Activated T-cell treated with anti-CD3 and anti-CD28 coated beads, Interleukin-2, amount 50 U/mL, for 4 hours (primary cell): ENCODE results near the gene MCM7. TPM values are rescaled to one million over a fixed set of nuclear protein-coding genes. Genes with fewer than 3 reads are reported as not detected.
A peak's percentile ranks its signal among the peaks of the same experiment; 100 is the strongest.
"Not testable (repeated sequence)": the region's sequence is repeated elsewhere in the genome, so short reads cannot be mapped to it uniquely, and the experiment has no call there.

ENCODE experiments used
- ATAC-seq, 2 donors: fragments of 200-7000 bp; cut with Tn5 transposase; one replicate each; pipeline ENCODE4 v1.10.0; 2021
- DNase-seq: peaks from one replicate; pipeline ENCODE4 v3.0.0-alpha.2; 2020
- H3K27me3 Mint-ChIP-seq: one replicate; pipeline ENCODE4 v1.8.0; 2021; ENCODE audit warnings: low read depth, mixed read lengths
- H3K36me3 Mint-ChIP-seq: one replicate; pipeline ENCODE4 v1.8.0; 2022; ENCODE audit warnings: mixed read lengths; ENCODE audit not compliant: insufficient read depth
- H3K4me1 Mint-ChIP-seq: one replicate; pipeline ENCODE4 v1.8.0; 2021; ENCODE audit warnings: low read depth, mixed read lengths
- H3K4me3 Mint-ChIP-seq: one replicate; pipeline ENCODE4 v1.8.0; 2021; ENCODE audit warnings: mild to moderate bottlenecking, moderate library complexity, mixed read lengths
- H3K9me3 Mint-ChIP-seq: one replicate; pipeline ENCODE4 v1.8.0; 2021; ENCODE audit warnings: mixed read lengths
- total RNA-seq, 3 donors: library from RNA; stranded (reverse); gene quantifications; one replicate each; pipeline ENCODE4 v1.2.1, GENCODE V29; 2021

The MCM7 gene
- 100 to 1,000 TPM; 471 to 592 (median 521) TPM for total RNA-seq

DNA sequence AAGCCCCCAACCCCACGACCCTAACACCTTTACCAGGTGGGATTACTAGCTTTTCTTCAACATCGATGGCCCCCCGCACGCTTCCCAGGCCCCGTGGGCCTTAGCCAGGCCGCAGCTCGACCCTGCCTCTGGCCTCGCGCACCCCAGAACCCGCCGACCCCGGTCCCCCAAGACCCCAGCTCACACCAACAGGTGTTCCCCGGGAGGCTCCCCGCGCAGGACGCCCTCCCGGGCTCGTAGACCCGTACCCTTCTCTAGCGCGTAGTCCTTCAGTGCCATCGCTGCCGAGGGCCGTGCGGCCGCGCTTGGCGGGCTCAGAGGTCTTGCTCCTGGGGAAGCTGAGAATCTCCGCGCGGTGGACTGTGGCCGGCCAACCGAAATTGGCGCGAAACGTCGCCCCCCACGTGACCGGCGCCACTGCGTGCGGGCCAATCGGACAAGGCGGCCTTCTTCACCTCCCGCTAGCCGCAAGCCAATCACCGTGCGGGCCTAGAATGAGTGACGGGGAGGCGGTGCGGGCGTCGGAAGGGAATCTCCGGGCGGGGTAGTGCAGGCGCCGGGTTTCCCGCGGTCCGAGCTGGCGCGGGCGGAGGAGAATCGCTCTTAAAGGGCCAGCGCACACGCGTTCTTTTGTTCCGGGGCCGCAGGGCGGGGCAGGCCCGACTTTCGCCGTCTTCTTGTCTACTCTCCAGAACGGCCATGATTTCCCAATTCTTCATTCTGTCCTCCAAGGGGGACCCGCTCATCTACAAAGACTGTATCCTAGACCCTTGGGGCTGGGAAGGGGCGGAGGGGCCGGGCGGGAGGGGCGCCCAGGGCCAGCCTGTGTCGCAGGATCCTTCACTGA lies at the start of gene MCM7, which contains the start of gene AP4M1:
Gene MCM7, minus strand, starts transcription at position 382 of the 847 bp plus-strand sequence. Its CDS starts 103 bp downstream, at position 279.
Gene AP4M1, plus strand, starts transcription at position 628 of the 847 bp plus-strand sequence. Its CDS starts 72 bp downstream, at position 700.
- DNase-seq (peak; percentile 92), ATAC-seq (peak; percentile 87 to 89)
- Mint-ChIP-seq H3K27me3 (no peaks in the 10 kb centered on the region), H3K9me3 (no peaks in the 10 kb centered on the region), H3K4me1 (peaks cover 34% of the 10 kb centered on the region), H3K36me3 (peaks cover 39% of the 10 kb centered on the region), H3K4me3 (peak within 1 kb of the TSS; percentile 94)

DNA sequence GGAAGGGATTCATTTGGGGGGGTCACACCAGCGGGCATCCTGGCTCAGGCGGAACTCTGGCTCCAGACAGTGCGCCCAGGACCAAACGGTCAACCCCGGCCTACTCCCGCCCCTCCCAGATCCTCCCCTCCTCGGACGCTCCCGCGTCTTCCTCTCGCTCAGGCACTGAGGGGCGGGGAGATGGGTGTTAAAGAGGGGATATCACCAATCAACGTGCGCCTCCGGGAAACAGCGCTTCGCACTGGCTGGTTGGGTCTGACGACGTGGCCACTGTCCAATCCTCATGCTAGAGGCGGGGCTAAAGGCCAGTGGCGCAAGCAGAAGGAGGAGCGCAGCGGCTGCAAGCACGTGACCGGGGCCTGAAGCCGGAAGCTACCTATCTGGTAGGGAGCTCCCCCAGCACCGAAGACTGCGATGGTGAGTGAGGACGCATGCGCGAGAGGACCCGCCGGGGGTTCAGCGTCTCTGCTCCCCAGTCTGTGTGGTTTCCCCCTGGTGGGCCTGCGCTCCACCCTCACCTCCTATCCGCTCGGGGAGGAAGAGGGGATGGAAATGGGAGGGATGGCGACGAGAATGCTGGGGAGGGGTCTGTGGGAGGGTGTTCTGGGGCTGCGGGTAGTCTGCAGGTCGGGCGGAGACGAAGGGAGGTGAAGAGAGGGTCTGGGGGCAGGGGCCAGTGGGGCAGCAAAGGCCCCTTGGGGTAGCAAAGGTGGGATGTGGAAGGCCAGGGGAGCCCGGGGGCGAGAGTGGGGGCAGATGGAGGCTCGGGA lies 47.5 kb upstream of the MCM7 start, which contains the start of gene LAMTOR4:
Gene LAMTOR4, plus strand, starts transcription at position 360 of the 770 bp plus-strand sequence. Its CDS starts 55 bp downstream, at position 415.
- H3K4me1 Mint-ChIP-seq, result peaks cover 36% of the 10 kb centered on the region
- DNase-seq (peak; percentile 96), ATAC-seq (peak; percentile 97 to 98)
- peak within 1 kb of the TSS; percentile 99 for H3K4me3 Mint-ChIP-seq
- no peaks in the 10 kb centered on the region for H3K9me3 Mint-ChIP-seq
- H3K27me3 Mint-ChIP-seq, result no peaks in the 10 kb centered on the region
- H3K36me3 Mint-ChIP-seq, result peaks cover 10% of the 10 kb centered on the region

DNA sequence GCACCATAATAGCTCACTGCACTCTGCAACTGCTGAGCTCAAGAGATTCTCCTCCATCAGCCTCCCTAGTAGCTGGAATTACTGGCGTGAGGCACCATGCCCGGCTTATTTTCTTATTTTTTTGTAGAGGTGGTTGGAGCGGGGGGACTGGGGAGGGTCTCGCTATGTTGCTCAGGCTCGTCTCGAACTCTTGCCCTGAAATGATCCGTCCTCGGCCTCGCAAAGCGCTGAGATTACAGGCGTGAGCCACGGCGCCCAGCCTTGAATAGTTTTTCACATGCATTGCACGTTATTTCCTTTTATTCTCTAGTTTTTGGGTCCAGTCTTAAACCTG lies 47.0 kb upstream of the MCM7 start:
- no peak for DNase-seq
- peak overlapping the region; percentile 99 for H3K4me3 Mint-ChIP-seq
- H3K9me3 Mint-ChIP-seq, result no peaks in the 10 kb centered on the region
- peaks cover 10% of the 10 kb centered on the region for H3K36me3 Mint-ChIP-seq
- peak in 1 of 2 donors; percentile 1 for ATAC-seq
- peaks cover 35% of the 10 kb centered on the region for H3K4me1 Mint-ChIP-seq
- H3K27me3 Mint-ChIP-seq, result no peaks in the 10 kb centered on the region

DNA sequence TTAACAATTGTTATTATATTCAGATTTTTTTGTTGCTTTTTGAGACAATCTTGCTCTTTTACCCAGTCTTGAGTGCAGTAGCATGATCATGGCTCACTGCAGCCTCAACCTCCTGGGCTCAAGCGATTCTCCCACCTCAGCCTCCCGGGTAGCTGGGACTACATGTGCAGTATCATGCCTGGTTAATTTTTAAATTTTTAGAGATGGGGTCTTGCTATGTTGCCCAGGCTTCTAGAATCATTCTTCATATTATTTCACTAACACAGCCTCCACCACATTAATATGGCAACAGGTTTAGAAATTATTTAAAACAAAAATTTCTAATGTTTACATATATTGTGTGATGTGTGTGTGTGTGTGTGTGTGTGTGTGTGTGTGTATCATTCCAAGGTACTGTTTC lies 46.1 kb upstream of the MCM7 start:
- H3K36me3 Mint-ChIP-seq, result peaks cover 6% of the 10 kb centered on the region
- no peaks in the 10 kb centered on the region for H3K27me3 Mint-ChIP-seq
- peaks cover 31% of the 10 kb centered on the region for H3K4me1 Mint-ChIP-seq
- no peaks in the 10 kb centered on the region for H3K9me3 Mint-ChIP-seq
- no peak overlapping the region for H3K4me3 Mint-ChIP-seq
- DNase-seq (no peak), ATAC-seq (no peak)

DNA sequence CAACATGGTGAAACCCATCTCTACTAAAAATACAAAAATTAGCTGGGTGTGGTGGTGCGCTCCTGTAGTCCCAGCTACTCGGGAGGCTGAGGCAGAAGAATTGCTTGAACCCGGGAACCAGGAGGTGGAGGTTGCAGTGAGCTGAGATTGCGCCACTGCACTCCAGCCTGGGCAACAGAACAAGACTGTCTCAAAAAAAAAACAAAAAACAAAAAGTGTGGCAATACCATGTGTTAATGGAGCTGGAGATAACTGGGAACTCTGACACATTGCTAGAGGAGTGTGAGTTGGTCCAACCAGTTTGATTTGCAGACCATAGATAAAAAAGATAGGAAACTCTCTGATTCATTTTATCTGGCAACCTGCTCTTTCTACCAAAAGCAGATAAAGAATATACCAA lies 45.2 kb upstream of the MCM7 start:
- not testable (repeated sequence) for H3K27me3 Mint-ChIP-seq

DNA sequence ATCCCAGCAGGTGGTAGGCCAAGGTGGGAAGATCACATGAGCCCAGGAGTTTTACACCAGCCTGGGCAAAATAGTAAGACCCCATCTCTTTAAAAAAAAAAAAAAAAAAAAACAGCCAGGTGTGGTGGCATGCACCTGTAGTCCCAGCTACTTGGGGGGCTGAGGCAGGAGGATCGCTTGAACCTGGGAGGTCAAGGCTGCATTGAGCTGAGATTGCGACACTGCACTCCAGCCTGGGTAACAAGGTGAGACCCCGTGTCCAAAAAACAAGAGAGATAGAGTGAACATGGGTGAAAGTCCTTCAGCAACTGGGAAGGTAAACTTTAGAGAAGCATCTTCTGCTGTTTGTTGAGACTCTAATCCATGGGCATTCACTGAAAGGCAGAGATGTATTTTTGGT lies 41.3 kb upstream of the MCM7 start:
- H3K4me1 Mint-ChIP-seq, result peaks cover 9% of the 10 kb centered on the region
- DNase-seq, result no peak
- no peaks in the 10 kb centered on the region for H3K27me3 Mint-ChIP-seq
- H3K9me3 Mint-ChIP-seq, result no peaks in the 10 kb centered on the region
- H3K4me3 Mint-ChIP-seq, result no peak overlapping the region
- H3K36me3 Mint-ChIP-seq, result no peaks in the 10 kb centered on the region
- no peak for ATAC-seq

More for the DNA sequence above, 45.2 kb upstream of the MCM7 start:
- H3K4me1 Mint-ChIP-seq, result peaks cover 25% of the 10 kb centered on the region
- not testable (repeated sequence) for H3K4me3 Mint-ChIP-seq, ATAC-seq, DNase-seq, H3K36me3 Mint-ChIP-seq, H3K9me3 Mint-ChIP-seq

DNA sequence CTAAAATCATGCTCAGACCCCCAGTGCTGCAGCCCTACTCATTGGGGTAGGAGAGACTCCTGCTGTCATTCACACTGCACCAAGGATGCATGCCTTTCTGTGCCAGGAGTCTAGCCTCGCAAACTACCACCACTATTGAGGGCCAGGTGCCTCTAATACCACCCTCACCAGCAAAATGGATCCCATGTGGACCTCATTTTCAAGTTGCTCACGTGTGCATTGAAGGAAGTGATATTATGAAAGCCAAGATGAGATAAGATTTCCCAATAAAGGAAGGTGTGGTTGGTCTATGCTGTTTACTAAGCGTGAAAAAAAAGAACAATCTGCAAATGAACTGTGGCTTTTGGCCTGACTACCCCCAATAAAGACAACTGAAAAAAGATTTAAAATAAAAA lies 40.4 kb upstream of the MCM7 start:
- peaks cover 9% of the 10 kb centered on the region for H3K4me1 Mint-ChIP-seq
- H3K36me3 Mint-ChIP-seq, result no peaks in the 10 kb centered on the region
- ATAC-seq, result no peak

DNA sequence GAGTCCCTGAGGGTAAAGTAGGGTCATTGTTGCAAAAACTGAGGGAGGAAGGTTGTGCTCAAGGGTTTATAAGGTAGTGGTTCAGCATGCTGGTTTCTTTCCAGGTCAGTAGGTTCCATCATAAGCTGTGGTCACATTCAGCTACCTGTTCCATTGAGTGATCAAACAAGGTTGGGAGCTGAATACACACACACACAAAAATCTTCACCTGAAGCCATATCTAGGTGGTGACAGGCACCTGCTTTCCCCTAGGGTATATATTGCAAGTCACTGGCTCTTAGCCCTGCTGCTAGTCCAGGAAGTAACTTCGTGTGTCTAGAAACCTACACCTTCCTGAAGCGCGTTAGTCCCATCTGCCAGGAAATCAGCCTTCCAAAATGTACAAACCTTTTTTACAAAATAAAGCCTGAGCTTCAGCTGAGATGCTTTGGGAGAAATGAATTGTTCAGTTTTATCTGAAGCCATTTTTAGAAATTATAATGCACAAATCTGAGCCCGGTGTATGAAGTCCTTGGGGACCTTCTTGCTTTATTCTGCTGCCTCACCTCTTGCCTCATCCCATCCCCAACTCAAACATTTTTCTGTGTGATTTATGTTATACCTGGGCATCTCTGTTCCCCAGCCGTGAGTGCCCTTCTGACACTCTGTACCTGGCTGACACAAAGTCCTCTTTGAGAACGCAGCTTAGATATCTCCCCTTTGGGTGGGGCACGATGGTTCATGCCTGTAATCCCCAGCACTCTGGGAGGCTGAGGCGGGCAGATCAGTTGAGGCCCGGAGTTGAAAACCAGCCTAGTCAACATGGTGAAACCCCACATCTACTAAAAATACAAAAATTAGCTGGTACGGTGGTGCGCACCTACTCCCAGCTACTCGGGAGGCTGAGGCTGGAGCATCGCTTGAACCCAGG lies 36.9 kb upstream of the MCM7 start:
- no peak overlapping the region for H3K4me3 Mint-ChIP-seq
- no peak for ATAC-seq
- H3K4me1 Mint-ChIP-seq, result peaks cover 9% of the 10 kb centered on the region
- H3K27me3 Mint-ChIP-seq, result no peaks in the 10 kb centered on the region
- H3K9me3 Mint-ChIP-seq, result no peaks in the 10 kb centered on the region
- no peaks in the 10 kb centered on the region for H3K36me3 Mint-ChIP-seq
- no peak for DNase-seq

More for the DNA sequence above, 40.4 kb upstream of the MCM7 start:
- DNase-seq, result no peak
- H3K27me3 Mint-ChIP-seq, result no peaks in the 10 kb centered on the region
- no peaks in the 10 kb centered on the region for H3K9me3 Mint-ChIP-seq
- H3K4me3 Mint-ChIP-seq, result no peak overlapping the region

DNA sequence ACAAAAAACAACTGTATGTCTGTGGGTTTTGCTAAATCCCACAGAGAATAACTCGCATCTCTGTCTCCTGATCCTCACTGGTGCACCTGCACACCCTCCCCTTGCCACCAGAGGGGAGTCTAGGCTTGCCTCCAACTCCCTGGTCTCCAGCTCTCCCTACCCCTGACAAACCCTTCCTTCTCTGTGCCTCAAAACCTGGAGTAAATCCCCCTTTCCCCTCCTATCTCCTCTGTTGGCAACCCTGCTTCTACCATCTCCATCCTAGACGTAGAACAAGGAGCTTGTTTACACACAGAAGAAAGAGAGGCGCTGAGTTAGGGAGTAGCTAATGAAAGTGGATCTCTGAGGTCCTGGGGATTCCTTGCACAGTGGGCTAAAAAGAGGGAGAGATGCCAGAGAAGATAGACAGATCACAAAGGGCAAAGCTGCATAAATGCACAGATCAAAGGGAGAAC lies 31.5 kb upstream of the MCM7 start:
- Mint-ChIP-seq H3K9me3 (no peaks in the 10 kb centered on the region), H3K27me3 (no peaks in the 10 kb centered on the region), H3K4me1 (peaks cover 16% of the 10 kb centered on the region), H3K4me3 (no peak overlapping the region), H3K36me3 (no peaks in the 10 kb centered on the region)
- DNase-seq (peak; percentile 61), ATAC-seq (peak; percentile 76 to 86)

DNA sequence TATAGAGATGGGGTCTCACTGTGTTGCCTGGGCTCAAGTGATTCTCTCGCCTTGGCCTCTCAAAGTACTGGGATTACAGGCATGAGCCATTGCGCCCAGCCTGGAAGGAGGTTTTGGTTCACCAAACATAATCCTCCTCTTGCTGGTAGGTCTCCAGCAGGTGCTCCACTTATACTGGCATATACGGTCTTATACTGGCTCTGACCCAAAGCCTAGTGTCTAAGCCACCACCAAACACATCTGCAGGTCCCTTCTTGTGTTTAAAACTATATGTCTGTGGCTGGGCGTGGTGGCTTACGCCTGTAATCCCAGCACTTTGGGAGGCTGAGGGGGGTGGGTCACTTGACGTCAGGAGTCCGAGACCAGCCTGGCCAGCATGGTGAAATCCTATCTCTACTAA lies 30.9 kb upstream of the MCM7 start:
- DNase-seq, result no peak
- H3K4me3 Mint-ChIP-seq, result no peak overlapping the region

DNA sequence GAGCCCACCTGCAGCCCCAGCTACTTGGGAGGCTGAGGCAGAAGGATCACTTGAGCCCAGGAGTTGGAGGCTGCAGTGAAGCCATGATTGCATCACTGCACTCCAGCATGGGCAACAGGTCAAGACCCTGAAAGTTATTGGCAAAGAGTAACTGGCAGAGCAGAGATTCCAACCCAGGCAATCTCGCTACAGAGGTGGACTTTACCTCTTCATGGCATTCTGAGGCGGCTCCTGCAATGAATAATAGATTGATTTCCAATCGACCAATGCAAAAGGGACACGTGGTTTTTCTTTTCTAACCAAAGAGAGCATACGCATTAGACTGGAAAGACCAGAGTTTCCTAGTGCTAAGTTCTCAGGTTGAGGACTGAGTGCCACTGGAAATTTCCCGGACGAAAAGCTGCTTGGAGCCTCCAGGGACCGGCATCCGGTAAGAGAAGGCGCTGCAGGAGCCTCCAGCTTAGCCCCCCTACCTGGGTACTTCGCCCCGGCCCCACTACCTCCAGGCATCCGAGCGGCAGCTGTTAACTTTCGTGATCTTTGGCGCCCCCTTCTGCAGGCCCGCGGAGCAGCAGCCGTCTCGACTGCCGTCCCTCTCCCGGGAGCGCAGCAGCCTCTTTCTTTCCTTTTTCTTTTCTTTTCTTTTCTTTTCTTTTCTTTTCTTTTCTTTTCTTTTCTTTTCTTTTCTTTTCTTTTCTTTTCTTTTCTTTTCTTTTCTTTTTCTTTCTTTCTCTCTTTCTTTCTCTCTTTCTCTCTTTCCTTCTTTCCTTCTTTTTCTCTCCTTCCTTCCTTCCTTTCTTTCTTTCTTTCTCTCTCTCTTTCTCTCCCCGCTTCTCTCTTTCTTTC lies 29.6 kb upstream of the MCM7 start:
- Mint-ChIP-seq H3K4me3 (no peak overlapping the region), H3K27me3 (no peaks in the 10 kb centered on the region), H3K36me3 (no peaks in the 10 kb centered on the region), H3K4me1 (peaks cover 22% of the 10 kb centered on the region), H3K9me3 (no peaks in the 10 kb centered on the region)
- DNase-seq (peak; percentile 88), ATAC-seq (no peak)

More for the DNA sequence above, 30.9 kb upstream of the MCM7 start:
- Mint-ChIP-seq H3K27me3 (no peaks in the 10 kb centered on the region), H3K36me3 (no peaks in the 10 kb centered on the region), H3K9me3 (no peaks in the 10 kb centered on the region), H3K4me1 (peaks cover 14% of the 10 kb centered on the region)
- no peak for ATAC-seq

DNA sequence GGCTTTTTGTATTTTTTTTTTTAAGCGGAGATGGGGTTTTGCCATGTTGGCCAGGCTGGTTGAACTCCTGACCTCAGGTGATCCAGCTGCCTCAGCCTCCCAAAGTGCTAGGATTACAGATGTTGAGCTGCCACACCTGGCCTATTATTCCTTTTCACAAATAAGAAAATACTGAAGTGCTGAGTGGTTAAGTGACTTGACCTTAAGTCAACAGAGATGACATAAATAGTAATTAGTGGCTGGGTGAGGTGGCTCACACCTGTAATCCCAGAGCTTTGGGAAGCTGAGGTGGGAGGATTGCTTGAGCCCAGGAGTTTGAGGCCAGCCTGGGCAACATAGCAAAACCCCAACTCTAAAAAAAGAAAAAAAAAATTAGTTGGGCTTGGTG lies 29.0 kb upstream of the MCM7 start:
- not testable (repeated sequence) for H3K36me3 Mint-ChIP-seq, ATAC-seq, DNase-seq, H3K4me3 Mint-ChIP-seq, H3K27me3 Mint-ChIP-seq, H3K9me3 Mint-ChIP-seq
- H3K4me1 Mint-ChIP-seq, result peaks cover 27% of the 10 kb centered on the region

DNA sequence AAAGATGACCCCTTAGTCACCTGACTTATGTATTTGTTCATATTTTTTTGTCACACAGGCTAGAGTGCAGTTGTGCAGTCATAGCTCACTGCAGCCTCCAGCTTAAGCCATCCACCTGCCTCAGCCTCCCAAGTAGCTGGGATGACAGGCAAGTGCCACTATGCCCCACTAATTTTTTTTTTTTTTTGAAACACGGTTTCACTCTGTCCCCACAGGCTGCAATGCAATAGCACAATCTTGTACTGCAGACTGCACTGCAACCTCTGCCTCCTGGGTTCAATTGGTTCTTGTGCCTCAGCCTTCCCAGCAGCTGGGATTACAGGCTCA lies 27.4 kb upstream of the MCM7 start:
- ATAC-seq (no peak), DNase-seq (no peak)
- Mint-ChIP-seq H3K27me3 (no peaks in the 10 kb centered on the region), H3K4me3 (peak overlapping the region; percentile 78), H3K4me1 (peaks cover 36% of the 10 kb centered on the region), H3K9me3 (no peaks in the 10 kb centered on the region), H3K36me3 (no peaks in the 10 kb centered on the region)
